Activated CD8-positive, alpha-beta memory T cell treated with anti-CD3 and anti-CD28 coated beads, Interleukin-2, amount 50 U/mL, for 24 hours (primary cell): ENCODE data around the gene PASK.

Source experiments
- DNase-seq: peaks from one replicate; pipeline ENCODE4 v3.0.0-alpha.2; 2020; ENCODE audit errors: extremely low read depth

Gene PASK

DNA sequence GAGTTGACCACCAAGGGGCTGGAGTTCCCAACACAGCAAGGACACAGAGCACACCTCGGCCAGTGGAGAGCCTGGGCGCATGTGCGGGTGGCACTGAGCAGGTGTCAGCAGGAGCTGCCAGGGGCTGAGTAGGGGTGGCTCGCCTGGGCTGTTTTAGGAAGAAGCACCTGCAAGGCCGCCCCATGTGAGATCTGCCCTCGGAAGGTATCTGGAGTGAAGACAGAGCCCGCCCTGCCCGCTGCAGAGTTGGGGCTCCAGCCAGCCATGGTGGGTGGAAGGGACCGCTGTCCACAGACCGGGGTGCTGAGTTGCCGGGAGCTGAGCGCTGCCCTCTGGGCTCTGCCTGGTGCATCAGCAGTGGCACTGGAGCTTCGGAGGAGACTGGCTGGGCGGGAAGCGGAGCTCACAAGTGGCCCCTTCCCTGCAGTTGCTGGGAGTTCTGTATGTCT is 82.4 kb downstream of the PASK start:
- no peak for DNase-seq

GRCh38 chr2:241066171-241066892 is 82.9 kb downstream of the PASK start:
- DNase-seq = no peak

GRCh38 chr2:241065355-241065803 is 83.9 kb downstream of the PASK start:
- DNase-seq = no peak

GRCh38 chr2:241064802-241065354 is 84.4 kb downstream of the PASK start:
- DNase-seq = no peak

DNA sequence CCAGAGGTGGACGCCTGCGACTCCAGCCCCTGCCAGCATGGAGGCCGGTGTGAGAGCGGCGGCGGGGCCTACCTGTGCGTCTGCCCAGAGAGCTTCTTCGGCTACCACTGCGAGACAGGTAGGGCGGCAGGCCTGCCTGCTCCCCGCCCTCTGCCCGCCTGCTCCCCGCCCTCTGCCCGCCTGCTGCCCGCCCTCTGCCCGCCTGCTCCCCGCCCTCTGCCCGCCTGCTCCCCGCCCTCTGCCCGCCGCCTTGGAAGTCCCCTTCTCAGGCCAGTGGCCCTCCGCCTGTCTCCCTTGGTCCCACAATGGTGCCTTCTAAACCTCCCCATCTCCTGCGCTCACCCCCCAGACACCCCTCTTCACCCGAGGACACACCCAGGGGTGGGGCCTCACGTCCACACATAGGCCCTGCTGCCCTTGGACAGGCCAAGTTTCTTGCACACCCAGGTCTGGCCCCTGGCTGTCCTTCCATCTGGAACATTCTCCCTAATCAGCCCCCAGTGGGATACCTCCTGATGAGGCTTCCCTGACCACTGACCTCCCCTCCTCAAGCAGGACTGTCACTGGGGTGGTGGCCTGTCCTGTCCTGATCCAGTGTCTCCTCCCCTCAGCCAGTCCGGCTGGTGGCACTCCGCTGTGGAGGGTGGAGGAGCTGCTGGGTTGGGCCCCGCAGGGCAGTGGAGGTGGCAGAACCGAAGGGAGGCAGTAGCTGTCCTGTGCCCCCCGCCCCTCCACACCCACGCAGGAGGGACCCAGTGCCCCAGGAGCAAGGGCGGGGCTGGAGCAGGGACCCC is 85.1 kb downstream of the PASK start:
- DNase-seq = no peak

- DNase-seq = no peak
These were observed 85.7 kb downstream of the PASK start for GRCh38 chr2:241063587-241063986.

- DNase-seq = no peak
These were observed 86.2 kb downstream of the PASK start for GRCh38 chr2:241063093-241063551.

GRCh38 chr2:241062389-241063092 is 86.7 kb downstream of the PASK start:
- no peak for DNase-seq

DNA sequence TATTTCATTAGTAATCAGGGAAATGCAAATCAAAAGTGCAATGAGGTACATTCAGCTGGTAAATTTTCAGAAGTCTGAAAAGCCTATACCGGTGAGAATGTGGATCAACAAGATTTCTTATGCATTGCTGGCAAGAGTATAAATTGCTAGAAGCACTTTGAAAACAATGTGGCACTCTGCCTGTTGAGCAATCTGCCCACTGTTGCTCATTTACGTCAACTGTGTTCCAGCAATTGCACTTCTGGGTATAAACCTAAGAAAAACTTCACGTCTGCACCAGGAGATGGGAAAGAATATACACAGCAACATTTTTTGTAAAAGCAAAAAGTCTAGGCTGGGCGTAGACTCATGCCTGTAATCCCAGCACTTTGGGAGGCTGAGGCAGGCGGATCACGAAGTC is 88.0 kb downstream of the PASK start:
- DNase-seq = no peak
